Adrenal gland (tissue), 5 donors: ENCODE data around the gene RPRML.

ENCODE experiments used
- CTCF ChIP-seq, 6 experiments: fragments of 450-650 bp in 4 of 6; fragments of 200-600 bp in 2 of 6; sonication (generic) in 1 of 6; IDR thresholded peaks; 1 replicate in 5 of 6; 2 replicates in 1 of 6; pipeline versions ENCODE4 v1.5.1 to v1.8.0; 2016 to 2021; ENCODE audit warnings: antibody characterized with exemption in 6 of 6, mild to moderate bottlenecking in 2 of 6, moderate library complexity in 1 of 6
- POLR2A ChIP-seq, 2 donors: fragments of 450-650 bp; IDR thresholded peaks; one replicate each; pipeline ENCODE4 v1.6.1; 2017; ENCODE audit warnings: antibody characterized with exemption in 2 of 2, mild to moderate bottlenecking in 2 of 2, moderate library complexity in 1 of 2
- donor health status: DM: no; HTN: no; CAD: no.

GRCh38 chr17:46947216-46947615, 31.8 kb downstream of the RPRML start:
- TF ChIP-seq CTCF (IDR thresholded peaks at IDR 0.05): no peak
- no peak for TF ChIP-seq POLR2A (IDR thresholded peaks at IDR 0.05)
